ENCODE data around the gene SPDYE1. TPM values are rescaled to one million over a fixed set of nuclear protein-coding genes. Genes with fewer than 3 reads are reported as not detected.

SPDYE1 gene
- total RNA-seq, 1 donor from 2014 or later: not detected

DNA sequence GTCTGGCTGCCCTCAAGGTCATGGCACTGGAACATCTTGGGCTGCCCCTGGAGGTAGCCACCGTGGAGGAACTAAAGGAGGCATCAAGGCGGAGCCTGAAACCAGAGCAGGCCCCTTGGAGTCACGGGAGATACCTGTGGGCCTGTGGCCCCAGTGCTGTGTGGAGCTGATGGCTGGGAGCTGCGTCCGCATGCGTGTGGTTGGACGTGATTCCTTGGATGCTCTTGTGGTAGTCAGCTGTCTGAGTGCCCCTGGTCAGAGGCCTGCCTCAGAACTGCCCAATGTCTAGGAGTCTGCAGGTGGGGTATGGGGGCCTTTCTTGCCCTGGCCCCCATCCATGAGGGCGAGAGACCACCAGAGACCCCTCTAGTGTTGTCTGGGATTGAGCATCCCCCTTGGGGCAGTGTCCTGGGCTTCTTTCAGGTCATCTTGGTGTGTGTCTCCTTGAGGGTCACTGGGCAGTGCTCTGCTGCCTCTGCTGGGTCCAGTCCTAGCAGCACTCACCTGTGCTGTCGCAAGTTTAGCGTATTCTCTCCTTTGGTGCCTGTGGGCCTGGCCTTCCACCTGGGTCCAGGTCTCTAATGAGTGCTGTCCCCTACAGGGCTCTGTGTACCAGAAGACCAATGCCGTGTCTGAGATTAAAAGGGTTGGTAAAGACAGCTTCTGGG is 59.6 kb downstream of the SPDYE1 start:
- H3K4me3 ChIP-seq (ENCODE audit: low read depth, low read length): no peak overlapping the region
- TF ChIP-seq, protein P1, sequence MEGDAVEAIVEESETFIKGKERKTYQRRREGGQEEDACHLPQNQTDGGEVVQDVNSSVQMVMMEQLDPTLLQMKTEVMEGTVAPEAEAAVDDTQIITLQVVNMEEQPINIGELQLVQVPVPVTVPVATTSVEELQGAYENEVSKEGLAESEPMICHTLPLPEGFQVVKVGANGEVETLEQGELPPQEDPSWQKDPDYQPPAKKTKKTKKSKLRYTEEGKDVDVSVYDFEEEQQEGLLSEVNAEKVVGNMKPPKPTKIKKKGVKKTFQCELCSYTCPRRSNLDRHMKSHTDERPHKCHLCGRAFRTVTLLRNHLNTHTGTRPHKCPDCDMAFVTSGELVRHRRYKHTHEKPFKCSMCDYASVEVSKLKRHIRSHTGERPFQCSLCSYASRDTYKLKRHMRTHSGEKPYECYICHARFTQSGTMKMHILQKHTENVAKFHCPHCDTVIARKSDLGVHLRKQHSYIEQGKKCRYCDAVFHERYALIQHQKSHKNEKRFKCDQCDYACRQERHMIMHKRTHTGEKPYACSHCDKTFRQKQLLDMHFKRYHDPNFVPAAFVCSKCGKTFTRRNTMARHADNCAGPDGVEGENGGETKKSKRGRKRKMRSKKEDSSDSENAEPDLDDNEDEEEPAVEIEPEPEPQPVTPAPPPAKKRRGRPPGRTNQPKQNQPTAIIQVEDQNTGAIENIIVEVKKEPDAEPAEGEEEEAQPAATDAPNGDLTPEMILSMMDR (conservative IDR thresholded peaks at IDR 0.05; ENCODE audit: low read depth, low read length): no peak
- no peak for DNase-seq (ENCODE audit: low read depth)

DNA sequence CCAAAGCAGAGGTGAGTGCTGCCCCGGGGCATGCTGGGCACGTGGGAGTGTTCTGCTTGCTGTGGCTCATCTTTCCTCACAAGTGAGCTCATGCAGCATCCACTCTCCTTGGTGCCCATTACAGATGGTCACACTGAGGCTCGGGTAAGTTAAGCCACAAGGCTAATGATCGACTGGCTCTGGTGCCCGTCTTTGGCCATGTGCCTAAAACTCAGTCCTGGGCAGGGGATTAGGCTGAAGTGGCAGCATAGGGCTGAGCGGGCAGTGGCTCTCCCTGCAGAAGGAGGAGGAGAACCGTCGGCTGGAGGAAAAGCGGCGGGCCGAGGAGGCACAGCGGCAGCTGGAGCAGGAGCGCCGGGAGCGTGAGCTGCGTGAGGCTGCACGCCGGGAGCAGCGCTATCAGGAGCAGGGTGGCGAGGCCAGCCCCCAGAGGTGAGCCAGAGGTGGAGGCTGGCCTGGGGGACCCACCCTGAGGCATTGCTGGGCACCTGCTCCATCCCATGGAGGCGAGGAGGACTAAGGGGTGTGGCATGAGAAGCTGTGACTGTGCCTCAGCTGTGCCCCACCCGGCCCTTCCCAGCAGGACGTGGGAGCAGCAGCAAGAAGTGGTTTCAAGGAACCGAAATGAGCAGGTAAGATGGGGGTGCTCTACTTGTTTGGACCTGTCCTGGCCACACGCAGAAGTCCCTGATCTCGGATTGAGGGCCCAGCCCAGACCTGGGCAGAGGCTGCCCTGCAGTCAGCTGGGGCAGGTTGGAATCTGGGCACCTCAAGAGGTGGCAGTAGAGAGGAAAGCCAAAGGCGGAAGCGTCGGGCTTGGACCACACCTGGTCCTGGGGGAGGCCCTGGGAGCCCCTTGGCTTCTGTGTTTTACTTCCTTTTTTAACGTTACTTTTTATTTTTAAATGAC is 60.4 kb downstream of the SPDYE1 start:
- DNase-seq (ENCODE audit: low read depth): no peak
- no peak overlapping the region for H3K4me3 ChIP-seq (ENCODE audit: low read depth, low read length)
- TF ChIP-seq, protein P1 (conservative IDR thresholded peaks at IDR 0.05; ENCODE audit: low read depth, low read length): no peak

DNA sequence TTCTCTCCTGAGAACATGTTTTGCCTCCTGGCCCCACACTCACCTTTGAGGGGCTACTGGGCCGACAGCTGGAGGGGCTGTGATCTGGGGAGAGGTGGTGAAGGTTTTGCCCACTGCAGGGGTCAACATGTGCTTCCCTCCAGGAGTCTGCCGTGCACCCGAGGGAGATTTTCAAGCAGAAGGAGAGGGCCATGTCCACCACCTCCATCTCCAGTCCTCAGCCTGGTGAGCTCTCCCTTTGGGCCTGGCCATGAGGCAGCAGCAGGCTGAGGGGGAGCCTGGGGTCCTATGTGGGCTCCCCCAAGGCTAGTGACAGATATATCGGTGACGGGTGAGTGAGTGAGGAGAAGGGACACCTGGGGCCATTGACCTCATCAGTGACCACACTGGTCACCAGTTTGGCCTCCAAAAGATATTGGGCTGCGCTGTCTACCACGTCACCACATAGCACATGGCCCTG is 61.1 kb downstream of the SPDYE1 start:
- TF ChIP-seq, protein P1 (conservative IDR thresholded peaks at IDR 0.05; ENCODE audit: low read depth, low read length): no peak
- DNase-seq (ENCODE audit: low read depth): no peak
- no peak overlapping the region for H3K4me3 ChIP-seq (ENCODE audit: low read depth, low read length)

DNA sequence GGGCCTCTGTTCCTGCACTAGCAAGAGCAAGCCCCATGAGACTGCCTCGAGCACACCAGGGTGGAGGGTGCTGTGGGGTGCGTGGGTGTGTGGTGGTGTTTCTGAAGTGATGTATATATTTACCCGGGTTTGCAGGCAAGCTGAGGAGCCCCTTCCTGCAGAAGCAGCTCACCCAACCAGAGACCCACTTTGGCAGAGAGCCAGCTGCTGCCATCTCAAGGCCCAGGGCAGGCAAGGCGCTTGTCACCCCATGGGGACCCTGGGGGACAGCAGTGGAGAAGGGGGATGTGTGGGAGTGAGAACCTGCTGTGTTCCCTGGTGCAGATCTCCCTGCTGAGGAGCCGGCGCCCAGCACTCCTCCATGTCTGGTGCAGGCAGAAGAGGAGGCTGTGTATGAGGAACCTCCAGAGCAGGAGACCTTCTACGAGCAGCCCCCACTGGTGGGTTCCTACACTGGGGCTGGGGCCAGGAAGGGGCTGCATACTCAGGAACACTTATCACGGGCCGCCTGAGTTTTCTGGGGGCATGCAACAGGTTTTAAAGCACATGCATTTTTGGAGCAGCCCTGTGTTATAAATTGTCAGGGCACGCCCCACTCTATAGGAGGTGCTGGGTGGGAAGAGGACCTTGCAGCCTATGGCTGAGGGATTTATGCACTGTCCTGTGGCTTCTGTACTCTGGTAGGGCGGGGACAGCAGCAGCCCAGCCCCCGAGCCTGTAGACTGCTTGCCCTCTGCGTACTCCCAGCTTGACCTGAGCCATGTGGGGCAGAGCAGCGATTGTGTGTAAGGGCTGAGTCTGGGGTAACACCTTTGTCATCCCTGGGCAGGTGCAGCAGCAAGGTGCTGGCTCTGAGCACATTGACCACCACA is 61.8 kb downstream of the SPDYE1 start:
- no peak for DNase-seq (ENCODE audit: low read depth)
- TF ChIP-seq, protein P1 (conservative IDR thresholded peaks at IDR 0.05; ENCODE audit: low read depth, low read length): no peak
- no peak overlapping the region for H3K4me3 ChIP-seq (ENCODE audit: low read depth, low read length)

Other genes starting within 250 kb of the SPDYE1 start
- gene BLVRA, start 239.2 kb upstream of the SPDYE1 start, total RNA-seq: 84.5 and 86.8 TPM in 2 replicates
- gene MRPS24, start 128.4 kb upstream of the SPDYE1 start, total RNA-seq: 156 and 225 TPM in 2 replicates
- 17.6 and 17.7 TPM in 2 replicates for gene URGCP, start 91.3 kb upstream of the SPDYE1 start, total RNA-seq
- gene UBE2D4, start 71.5 kb upstream of the SPDYE1 start, total RNA-seq: 22.5 and 26.7 TPM in 2 replicates
- 97.7 and 151 TPM in 2 replicates for gene DBNL, start 46.8 kb downstream of the SPDYE1 start, total RNA-seq
- gene PGAM2, start 67.7 kb downstream of the SPDYE1 start, total RNA-seq: not detected in 2 replicates
- 8.0 and 19.1 TPM in 2 replicates for gene POLM, start 84.6 kb downstream of the SPDYE1 start, total RNA-seq
- 37.3 and 78.4 TPM in 2 replicates for gene AEBP1, start 106.4 kb downstream of the SPDYE1 start, total RNA-seq
- 92.7 and 160 TPM in 2 replicates for gene POLD2, start 125.7 kb downstream of the SPDYE1 start, total RNA-seq
- not detected in 2 replicates for gene MYL7, start 143.4 kb downstream of the SPDYE1 start, total RNA-seq
- gene GCK, start 191.5 kb downstream of the SPDYE1 start, total RNA-seq: 1.0 and 2.2 TPM in 2 replicates
- gene YKT6, start 203.1 kb downstream of the SPDYE1 start, total RNA-seq: 79.3 and 111 TPM in 2 replicates

All from epithelial cell of proximal tubule (primary cell).